ENCODE data around the gene TRAPPC14.
A peak's percentile ranks its signal among the peaks of the same experiment; 100 is the strongest.
"Not testable (repeated sequence)": the region's sequence is repeated elsewhere in the genome, so short reads cannot be mapped to it uniquely, and the experiment has no call there.

The TRAPPC14 gene

DNA sequence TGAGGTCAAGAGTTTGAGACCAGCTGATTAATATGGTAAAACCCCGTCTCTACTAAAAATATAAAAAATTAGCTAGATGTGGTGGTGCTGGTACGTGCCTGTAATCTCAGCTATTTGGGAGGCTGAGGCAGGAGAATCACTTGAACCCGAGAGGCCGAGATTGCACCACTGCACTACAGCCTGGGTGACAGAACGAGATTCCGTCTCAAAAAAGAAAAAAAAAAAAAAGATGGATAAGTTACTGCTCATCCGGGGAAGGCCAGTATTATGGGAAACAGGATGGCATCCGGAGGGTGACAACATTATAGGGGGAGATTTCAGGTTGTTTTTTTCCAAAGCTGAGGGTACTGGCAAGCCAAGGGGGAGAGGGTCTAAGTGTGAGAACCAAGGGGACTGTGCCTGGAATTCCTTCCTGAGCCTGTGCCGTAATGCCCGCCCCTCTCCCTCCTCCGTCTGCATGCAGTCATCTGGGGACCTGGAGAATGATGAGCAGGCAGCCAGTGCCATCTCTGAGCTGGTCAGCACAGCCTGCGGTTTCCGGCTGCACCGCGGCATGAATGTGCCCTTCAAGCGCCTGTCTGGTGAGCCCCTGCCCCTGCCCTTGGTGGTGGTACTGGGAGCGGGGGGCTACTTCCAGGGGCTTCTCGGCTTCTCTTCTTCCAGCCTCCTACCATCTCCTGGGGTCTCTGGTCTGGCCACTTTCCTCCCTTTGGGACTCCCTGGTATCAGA, 5.4 kb downstream of the TRAPPC14 start:
- ATAC-seq, result no peak

GRCh38 chr7:100152404-100152803, 6.1 kb downstream of the TRAPPC14 start:
- ATAC-seq, result no peak

DNA sequence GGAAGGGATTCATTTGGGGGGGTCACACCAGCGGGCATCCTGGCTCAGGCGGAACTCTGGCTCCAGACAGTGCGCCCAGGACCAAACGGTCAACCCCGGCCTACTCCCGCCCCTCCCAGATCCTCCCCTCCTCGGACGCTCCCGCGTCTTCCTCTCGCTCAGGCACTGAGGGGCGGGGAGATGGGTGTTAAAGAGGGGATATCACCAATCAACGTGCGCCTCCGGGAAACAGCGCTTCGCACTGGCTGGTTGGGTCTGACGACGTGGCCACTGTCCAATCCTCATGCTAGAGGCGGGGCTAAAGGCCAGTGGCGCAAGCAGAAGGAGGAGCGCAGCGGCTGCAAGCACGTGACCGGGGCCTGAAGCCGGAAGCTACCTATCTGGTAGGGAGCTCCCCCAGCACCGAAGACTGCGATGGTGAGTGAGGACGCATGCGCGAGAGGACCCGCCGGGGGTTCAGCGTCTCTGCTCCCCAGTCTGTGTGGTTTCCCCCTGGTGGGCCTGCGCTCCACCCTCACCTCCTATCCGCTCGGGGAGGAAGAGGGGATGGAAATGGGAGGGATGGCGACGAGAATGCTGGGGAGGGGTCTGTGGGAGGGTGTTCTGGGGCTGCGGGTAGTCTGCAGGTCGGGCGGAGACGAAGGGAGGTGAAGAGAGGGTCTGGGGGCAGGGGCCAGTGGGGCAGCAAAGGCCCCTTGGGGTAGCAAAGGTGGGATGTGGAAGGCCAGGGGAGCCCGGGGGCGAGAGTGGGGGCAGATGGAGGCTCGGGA, 9.8 kb downstream of the TRAPPC14 start, which contains the start of gene LAMTOR4:
Gene LAMTOR4, plus strand, starts transcription at position 360 of the 770 bp plus-strand sequence. Its CDS starts 55 bp downstream, at position 415.
- ATAC-seq, result peak; percentile 98

- peak; percentile 2 to 5 for ATAC-seq
These were observed 10.3 kb downstream of the TRAPPC14 start for GRCh38 chr7:100148225-100148558.

- no peak for ATAC-seq
These were observed 11.2 kb downstream of the TRAPPC14 start for GRCh38 chr7:100147278-100147677.

GRCh38 chr7:100146350-100146749, 12.2 kb downstream of the TRAPPC14 start:
- ATAC-seq, result not testable (repeated sequence)

DNA sequence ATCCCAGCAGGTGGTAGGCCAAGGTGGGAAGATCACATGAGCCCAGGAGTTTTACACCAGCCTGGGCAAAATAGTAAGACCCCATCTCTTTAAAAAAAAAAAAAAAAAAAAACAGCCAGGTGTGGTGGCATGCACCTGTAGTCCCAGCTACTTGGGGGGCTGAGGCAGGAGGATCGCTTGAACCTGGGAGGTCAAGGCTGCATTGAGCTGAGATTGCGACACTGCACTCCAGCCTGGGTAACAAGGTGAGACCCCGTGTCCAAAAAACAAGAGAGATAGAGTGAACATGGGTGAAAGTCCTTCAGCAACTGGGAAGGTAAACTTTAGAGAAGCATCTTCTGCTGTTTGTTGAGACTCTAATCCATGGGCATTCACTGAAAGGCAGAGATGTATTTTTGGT, 16.1 kb downstream of the TRAPPC14 start:
- no peak for ATAC-seq

DNA sequence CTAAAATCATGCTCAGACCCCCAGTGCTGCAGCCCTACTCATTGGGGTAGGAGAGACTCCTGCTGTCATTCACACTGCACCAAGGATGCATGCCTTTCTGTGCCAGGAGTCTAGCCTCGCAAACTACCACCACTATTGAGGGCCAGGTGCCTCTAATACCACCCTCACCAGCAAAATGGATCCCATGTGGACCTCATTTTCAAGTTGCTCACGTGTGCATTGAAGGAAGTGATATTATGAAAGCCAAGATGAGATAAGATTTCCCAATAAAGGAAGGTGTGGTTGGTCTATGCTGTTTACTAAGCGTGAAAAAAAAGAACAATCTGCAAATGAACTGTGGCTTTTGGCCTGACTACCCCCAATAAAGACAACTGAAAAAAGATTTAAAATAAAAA, 17.0 kb downstream of the TRAPPC14 start:
- ATAC-seq, result no peak

GRCh38 chr7:100137851-100138760, 20.4 kb downstream of the TRAPPC14 start:
- ATAC-seq, result no peak

- ATAC-seq, result peak; percentile 80 to 83
These were observed 25.8 kb downstream of the TRAPPC14 start for GRCh38 chr7:100132697-100133151.

DNA sequence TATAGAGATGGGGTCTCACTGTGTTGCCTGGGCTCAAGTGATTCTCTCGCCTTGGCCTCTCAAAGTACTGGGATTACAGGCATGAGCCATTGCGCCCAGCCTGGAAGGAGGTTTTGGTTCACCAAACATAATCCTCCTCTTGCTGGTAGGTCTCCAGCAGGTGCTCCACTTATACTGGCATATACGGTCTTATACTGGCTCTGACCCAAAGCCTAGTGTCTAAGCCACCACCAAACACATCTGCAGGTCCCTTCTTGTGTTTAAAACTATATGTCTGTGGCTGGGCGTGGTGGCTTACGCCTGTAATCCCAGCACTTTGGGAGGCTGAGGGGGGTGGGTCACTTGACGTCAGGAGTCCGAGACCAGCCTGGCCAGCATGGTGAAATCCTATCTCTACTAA, 26.4 kb downstream of the TRAPPC14 start:
- ATAC-seq, result no peak

DNA sequence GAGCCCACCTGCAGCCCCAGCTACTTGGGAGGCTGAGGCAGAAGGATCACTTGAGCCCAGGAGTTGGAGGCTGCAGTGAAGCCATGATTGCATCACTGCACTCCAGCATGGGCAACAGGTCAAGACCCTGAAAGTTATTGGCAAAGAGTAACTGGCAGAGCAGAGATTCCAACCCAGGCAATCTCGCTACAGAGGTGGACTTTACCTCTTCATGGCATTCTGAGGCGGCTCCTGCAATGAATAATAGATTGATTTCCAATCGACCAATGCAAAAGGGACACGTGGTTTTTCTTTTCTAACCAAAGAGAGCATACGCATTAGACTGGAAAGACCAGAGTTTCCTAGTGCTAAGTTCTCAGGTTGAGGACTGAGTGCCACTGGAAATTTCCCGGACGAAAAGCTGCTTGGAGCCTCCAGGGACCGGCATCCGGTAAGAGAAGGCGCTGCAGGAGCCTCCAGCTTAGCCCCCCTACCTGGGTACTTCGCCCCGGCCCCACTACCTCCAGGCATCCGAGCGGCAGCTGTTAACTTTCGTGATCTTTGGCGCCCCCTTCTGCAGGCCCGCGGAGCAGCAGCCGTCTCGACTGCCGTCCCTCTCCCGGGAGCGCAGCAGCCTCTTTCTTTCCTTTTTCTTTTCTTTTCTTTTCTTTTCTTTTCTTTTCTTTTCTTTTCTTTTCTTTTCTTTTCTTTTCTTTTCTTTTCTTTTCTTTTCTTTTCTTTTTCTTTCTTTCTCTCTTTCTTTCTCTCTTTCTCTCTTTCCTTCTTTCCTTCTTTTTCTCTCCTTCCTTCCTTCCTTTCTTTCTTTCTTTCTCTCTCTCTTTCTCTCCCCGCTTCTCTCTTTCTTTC, 27.7 kb downstream of the TRAPPC14 start:
- no peak for ATAC-seq

GRCh38 chr7:100130220-100130607, 28.3 kb downstream of the TRAPPC14 start:
- not testable (repeated sequence) for ATAC-seq

- ATAC-seq, result no peak
These were observed 29.9 kb downstream of the TRAPPC14 start for GRCh38 chr7:100128637-100128963.

GRCh38 chr7:100127866-100128636, 30.5 kb downstream of the TRAPPC14 start:
- ATAC-seq, result no peak

DNA sequence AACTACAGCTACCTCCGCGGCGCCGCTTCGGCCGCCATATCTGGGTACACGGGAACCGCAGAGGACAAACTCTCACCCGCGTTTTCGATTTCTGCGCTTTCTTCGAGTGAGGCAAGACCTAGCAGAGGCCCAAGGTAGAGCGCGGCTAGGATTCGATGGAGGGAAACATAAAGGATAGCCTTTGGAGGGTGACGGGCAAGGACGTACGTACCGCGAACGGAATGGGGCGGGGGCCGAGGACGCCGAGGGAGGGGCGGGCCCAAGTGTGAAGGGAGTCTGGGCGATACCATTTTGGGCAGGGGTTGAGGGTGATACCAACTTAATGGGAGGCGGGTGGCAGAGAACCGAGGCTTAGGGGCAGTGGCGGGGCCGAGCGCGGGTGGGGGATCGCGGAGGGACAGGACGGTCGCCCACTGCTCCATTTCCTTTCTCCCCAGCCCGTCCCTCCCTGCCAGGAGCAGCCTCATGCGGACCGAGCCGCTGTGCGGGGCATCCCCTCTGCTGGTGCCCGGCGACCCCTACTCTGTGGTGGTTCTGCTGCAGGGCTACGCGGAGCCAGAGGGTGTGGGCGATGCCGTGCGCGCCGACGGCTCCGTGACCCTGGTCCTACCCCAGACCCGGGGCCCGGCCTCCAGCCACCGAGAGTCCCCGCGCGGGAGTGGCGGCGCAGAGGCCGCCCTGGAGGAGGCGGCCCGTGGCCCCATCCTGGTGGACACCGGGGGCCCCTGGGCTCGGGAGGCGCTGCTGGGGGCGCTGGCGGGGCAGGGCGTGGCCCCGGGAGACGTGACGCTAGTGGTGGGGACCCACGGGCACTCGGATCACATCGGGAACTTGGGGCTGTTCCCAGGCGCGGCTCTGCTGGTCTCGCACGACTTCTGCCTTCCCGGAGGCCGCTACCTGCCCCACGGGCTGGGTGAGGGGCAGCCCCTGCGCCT, 31.3 kb downstream of the TRAPPC14 start, which contains the start of gene MBLAC1:
Gene MBLAC1, plus strand, starts transcription at position 37 of the 935 bp plus-strand sequence. Its CDS starts 429 bp downstream, at position 466.
- peak; percentile 79 to 81 for ATAC-seq

- peak in 1 of 2 donors; percentile 33 for ATAC-seq
These were observed 32.1 kb downstream of the TRAPPC14 start for GRCh38 chr7:100126239-100126930.

DNA sequence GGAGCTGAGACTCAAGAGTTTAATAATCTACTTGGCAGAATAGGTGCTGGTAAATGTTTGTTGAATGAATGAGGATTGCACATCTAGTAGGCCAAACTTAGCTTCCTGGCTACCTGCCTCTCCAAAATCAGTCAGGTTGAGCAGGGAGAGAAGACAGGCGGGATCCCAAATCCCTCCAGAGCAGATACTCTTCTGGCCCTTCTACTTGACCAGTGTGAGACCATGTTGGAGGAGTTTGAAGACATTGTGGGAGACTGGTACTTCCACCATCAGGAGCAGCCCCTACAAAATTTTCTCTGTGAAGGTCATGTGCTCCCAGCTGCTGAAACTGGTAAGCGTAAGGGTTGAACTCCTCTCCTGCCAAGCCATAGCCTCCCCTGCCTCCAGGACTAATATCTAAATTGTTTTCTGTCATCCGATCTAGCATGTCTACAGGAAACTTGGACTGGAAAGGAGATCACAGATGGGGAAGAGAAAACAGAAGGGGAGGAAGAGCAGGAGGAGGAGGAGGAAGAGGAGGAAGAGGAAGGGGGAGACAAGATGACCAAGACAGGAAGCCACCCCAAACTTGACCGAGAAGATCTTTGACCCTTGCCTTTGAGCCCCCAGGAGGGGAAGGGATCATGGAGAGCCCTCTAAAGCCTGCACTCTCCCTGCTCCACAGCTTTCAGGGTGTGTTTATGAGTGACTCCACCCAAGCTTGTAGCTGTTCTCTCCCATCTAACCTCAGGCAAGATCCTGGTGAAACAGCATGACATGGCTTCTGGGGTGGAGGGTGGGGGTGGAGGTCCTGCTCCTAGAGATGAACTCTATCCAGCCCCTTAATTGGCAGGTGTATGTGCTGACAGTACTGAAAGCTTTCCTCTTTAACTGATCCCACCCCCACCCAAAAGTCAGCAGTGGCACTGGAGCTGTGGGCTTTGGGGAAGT, 34.0 kb downstream of the TRAPPC14 start:
- ATAC-seq, result no peak
